Left ventricle myocardium inferior (tissue), 1 donor: ENCODE measurements around the gene B3GNT5. TPM values are rescaled to one million over a fixed set of nuclear protein-coding genes. Genes with fewer than 3 reads are reported as not detected.

Experiments
- DNase-seq: peaks from one replicate; pipeline ENCODE4 v3.0.0-alpha.2; 2020
- H3K27ac ChIP-seq: fragments of 200-600 bp; replicated peaks from 2 replicates; pipeline ENCODE4 v1.8.0; 2021
- H3K27me3 ChIP-seq: fragments of 200-600 bp; 2 replicates; pipeline ENCODE4 v1.8.0; 2021; ENCODE audit warnings: low read depth
- H3K36me3 ChIP-seq: fragments of 200-600 bp; 2 replicates; pipeline ENCODE4 v1.8.0; 2021
- H3K4me1 ChIP-seq: fragments of 200-600 bp; 2 replicates; pipeline ENCODE4 v1.8.0; 2021
- H3K4me3 ChIP-seq: fragments of 200-600 bp; 2 replicates; pipeline ENCODE4 v1.8.0; 2021; ENCODE audit warnings: mild to moderate bottlenecking, moderate library complexity
- H3K9me3 ChIP-seq: fragments of 200-600 bp; replicated peaks from 2 replicates; pipeline ENCODE4 v1.8.0; 2021
- intact Hi-C: fragments of 100-400 bp; cut with micrococcal nuclease; formaldehyde crosslinking; loops from one replicate; pipeline ENCODE4 v1.11.0; 2022
- long read RNA-seq: library from polyadenylated mRNA; unstranded; transcript quantifications from one replicate; pipeline ENCODE4 v2.0.0, GENCODE V29; 2021
- total RNA-seq: library from RNA; stranded (reverse); fragmentation: NEBNext Ultra II Directional; extraction: Animal tissue kit (Norgen Biotek cat#: 25700); gene quantifications from one replicate; pipeline ENCODE4 v1.2.1, GENCODE V29; 2021
- TF ChIP-seq, protein P1 (sequence below): fragments of 200-600 bp; IDR thresholded peaks from 2 replicates; pipeline ENCODE4 v1.8.0; 2021; ENCODE audit warnings: antibody characterized with exemption, mild to moderate bottlenecking, borderline replicate concordance
- donor health status: DM: no; HTN: yes; CAD: no; lungs with severe emphysema.

Gene B3GNT5, protein sequence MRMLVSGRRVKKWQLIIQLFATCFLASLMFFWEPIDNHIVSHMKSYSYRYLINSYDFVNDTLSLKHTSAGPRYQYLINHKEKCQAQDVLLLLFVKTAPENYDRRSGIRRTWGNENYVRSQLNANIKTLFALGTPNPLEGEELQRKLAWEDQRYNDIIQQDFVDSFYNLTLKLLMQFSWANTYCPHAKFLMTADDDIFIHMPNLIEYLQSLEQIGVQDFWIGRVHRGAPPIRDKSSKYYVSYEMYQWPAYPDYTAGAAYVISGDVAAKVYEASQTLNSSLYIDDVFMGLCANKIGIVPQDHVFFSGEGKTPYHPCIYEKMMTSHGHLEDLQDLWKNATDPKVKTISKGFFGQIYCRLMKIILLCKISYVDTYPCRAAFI
- total RNA-seq, result 2.1 TPM
- long read RNA-seq, full-length matches to known transcripts, result 2 of 4 reads
- long read RNA-seq, partial matches to known transcripts, result 0 of 4 reads
- long read RNA-seq, other reads (novel, unspliced or antisense), result 2 of 4 reads

DNA sequence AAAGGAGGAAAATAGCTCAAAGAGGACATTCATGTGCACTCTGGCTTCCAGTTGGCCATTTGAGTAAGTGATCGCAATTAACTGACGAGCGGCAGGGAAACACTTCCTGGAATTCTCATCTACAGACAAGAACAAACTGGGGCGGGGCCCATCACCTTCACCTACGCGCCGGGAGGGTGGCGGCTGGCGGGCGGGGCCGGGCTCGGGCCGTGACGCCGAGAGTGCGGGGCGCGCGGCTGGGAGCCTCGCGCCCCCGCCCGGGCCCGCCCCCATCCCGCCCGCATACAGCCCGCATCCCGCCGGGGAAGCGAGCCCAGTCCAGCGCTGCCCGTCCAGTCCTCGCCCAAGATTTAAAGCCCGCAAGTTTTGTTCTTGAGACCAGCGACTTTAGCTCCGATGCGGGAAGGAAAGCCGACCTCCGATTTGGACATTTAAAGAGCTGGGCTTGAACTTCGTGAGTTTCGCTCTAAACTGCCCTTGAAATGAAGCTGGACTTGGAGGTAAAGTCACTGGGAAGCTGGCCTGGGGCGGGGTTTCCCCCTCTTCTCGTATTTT is at the start of gene B3GNT5:
Gene B3GNT5 (plus strand): TSS at position 281 of the 555 bp plus-strand sequence. CDS start 16,546 bp downstream, outside the sequence.
- Histone ChIP-seq H3K36me3 (no peaks in the 10 kb centered on the region), H3K27me3 (no peaks in the 10 kb centered on the region), H3K4me3 (peak within 1 kb of the TSS; percentile 84), H3K9me3 (no peaks in the 10 kb centered on the region), H3K4me1 (peaks cover 23% of the 10 kb centered on the region), H3K27ac (peak within 1 kb of the TSS; percentile 85)
- intact Hi-C loops, result no loop called here
- peak; percentile 20 for DNase-seq
- TF ChIP-seq, protein P1, sequence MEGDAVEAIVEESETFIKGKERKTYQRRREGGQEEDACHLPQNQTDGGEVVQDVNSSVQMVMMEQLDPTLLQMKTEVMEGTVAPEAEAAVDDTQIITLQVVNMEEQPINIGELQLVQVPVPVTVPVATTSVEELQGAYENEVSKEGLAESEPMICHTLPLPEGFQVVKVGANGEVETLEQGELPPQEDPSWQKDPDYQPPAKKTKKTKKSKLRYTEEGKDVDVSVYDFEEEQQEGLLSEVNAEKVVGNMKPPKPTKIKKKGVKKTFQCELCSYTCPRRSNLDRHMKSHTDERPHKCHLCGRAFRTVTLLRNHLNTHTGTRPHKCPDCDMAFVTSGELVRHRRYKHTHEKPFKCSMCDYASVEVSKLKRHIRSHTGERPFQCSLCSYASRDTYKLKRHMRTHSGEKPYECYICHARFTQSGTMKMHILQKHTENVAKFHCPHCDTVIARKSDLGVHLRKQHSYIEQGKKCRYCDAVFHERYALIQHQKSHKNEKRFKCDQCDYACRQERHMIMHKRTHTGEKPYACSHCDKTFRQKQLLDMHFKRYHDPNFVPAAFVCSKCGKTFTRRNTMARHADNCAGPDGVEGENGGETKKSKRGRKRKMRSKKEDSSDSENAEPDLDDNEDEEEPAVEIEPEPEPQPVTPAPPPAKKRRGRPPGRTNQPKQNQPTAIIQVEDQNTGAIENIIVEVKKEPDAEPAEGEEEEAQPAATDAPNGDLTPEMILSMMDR, result no peak

GRCh38 chr3:183203670-183204069 is 49.4 kb upstream of the B3GNT5 start:
- intact Hi-C loops, result no loop called here
- H3K36me3 ChIP-seq, result no peaks in the 10 kb centered on the region
- H3K9me3 ChIP-seq, result peaks cover 13% of the 10 kb centered on the region
- H3K27me3 ChIP-seq, result no peaks in the 10 kb centered on the region
- no peaks in the 10 kb centered on the region for H3K4me1 ChIP-seq
- H3K4me3 ChIP-seq, result no peak overlapping the region
- no peak for DNase-seq
- no peak overlapping the region for H3K27ac ChIP-seq
- TF ChIP-seq, protein P1, result no peak

DNA sequence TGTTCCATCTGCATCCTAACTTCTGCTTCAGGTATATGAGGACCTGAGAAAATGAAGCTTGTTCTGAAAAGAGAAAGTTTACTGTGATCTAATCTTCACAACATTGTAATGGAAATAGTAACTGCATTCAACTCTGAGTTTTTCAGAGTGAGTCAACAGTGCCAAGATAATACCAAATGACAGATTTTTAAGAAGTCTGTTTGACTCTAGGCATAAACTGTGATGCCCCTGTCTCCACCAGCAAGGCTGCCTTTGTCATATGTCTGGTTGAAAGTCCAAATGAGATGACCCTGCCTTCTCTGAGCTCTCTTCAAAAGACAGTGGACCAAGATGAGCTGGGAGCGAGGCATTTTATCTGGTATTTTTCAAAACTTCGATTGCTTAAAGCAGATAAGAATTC is 44.8 kb upstream of the B3GNT5 start:
- Histone ChIP-seq H3K4me3 (no peak overlapping the region), H3K4me1 (peaks cover 9% of the 10 kb centered on the region), H3K27me3 (no peaks in the 10 kb centered on the region), H3K9me3 (peaks cover 9% of the 10 kb centered on the region), H3K27ac (no peak overlapping the region), H3K36me3 (no peaks in the 10 kb centered on the region)
- TF ChIP-seq, protein P1, result no peak
- intact Hi-C loops, result no loop called here
- no peak for DNase-seq

GRCh38 chr3:183208800-183209199 is 44.3 kb upstream of the B3GNT5 start:
- Histone ChIP-seq H3K27ac (no peak overlapping the region), H3K4me1 (peaks cover 9% of the 10 kb centered on the region), H3K9me3 (peaks cover 4% of the 10 kb centered on the region), H3K36me3 (no peaks in the 10 kb centered on the region), H3K4me3 (no peak overlapping the region), H3K27me3 (no peaks in the 10 kb centered on the region)
- intact Hi-C loops, result no loop called here
- DNase-seq, result no peak
- TF ChIP-seq, protein P1, result no peak

- Histone ChIP-seq H3K27me3 (no peaks in the 10 kb centered on the region), H3K4me1 (peaks cover 19% of the 10 kb centered on the region), H3K36me3 (no peaks in the 10 kb centered on the region), H3K4me3 (no peak overlapping the region), H3K9me3 (no peaks in the 10 kb centered on the region), H3K27ac (peak overlapping the region; percentile 63)
- TF ChIP-seq, protein P1, result no peak
- DNase-seq, result no peak
- intact Hi-C loops, result no loop called here
Observed at GRCh38 chr3:183210341-183210740, 42.7 kb upstream of the B3GNT5 start.
